Measurements from ENCODE around the gene GPR173. TPM values are rescaled to one million over a fixed set of nuclear protein-coding genes. Genes with fewer than 3 reads are reported as not detected.

The GPR173 gene
- polyA plus RNA-seq, 4 donors = 14.1 to 24.5 (median 17.1) TPM

DNA sequence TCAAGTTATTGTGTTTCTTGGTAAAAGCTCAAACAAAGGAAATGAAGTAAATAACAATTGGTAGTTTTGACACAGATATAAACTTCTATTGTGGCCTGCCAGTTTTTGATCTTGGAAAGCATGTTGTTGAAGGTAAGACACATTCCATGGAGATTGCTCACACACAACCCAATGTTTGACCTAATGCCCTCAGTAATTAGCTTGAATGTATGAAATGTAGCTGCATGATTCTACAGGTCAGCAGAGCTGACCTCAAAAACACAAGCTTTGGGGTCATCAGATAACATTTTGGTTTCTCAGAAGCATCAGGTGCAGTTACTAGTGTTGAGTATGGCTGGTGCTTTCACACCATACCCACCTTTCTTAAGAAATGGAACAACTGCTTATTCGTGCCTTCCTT lies 16.5 kb downstream of the GPR173 start:
- DNase-seq (ENCODE audit: low read depth in 4 of 4, low spot score in 3 of 4) = no peak

- no peak for DNase-seq (ENCODE audit: low read depth in 4 of 4, low spot score in 3 of 4)
These were observed 22.5 kb downstream of the GPR173 start for GRCh38 chrX:53071064-53071463.

DNA sequence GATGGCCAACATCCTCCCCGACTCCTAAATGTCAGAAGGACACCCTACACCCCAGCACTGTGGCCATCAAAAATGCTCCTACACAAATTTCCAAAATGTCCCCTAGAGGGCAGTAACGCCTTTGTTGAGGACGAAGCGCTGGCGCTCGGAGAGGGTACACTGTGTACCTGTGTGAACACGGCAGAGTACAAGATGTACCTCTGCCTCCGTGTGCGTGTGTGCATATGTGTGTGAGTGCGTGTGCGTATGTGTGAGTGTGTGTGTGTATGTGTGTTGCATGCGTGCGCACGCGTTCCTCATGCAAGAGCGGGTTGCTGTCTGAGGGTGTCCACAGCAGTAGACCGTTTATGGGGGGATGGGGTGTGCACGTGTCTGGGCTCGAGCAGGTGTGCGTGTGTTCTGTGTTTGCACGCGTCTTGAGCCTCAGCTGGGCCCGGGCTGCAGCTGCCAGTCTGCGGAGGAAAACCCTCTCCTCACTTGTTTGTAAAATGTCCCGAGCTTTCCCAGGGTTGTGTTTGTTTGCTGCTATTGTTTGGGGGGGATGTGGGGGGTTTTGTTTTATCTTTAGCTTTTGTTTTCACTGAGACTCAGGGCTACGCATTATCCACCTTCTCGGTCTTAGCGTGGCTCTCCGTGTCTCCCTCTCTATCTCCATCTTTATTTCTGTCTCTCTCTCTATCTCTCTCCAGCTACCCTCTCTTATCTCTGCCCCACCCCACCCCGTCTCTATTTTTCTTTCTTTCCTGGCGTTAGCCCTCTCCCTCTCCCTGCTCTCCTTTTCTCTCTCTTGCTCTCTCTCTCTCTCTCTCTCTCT lies 23.2 kb downstream of the GPR173 start:
- DNase-seq (ENCODE audit: low read depth in 4 of 4, low spot score in 3 of 4) = no peak

- no peak for DNase-seq (ENCODE audit: low read depth in 4 of 4, low spot score in 3 of 4)
These were observed 24.0 kb downstream of the GPR173 start for GRCh38 chrX:53072418-53073114.

- DNase-seq (ENCODE audit: low read depth in 4 of 4, low spot score in 3 of 4) = no peak
These were observed 24.6 kb downstream of the GPR173 start for GRCh38 chrX:53073115-53073586.

DNA sequence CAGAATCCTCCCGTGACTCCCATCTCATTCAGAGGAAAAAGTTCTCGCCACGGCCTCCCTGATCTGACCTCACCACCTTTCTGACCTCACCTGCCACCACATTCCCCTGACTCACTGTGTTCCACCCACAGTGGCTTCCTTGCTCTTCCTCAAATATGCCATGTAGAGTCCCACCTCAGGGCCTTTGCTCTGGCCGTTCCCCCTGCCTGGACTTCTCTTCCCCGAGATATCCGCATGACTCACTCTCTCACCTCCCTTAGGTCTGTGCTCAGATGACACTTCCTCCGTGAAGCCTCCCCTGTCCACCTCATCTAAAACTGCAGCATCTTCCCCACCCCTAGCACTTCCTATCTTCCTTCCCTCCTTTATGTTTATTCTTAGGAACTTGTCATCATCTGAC lies 26.4 kb downstream of the GPR173 start:
- DNase-seq (ENCODE audit: low read depth in 4 of 4, low spot score in 3 of 4) = no peak

GRCh38 chrX:53076671-53077070 lies 28.1 kb downstream of the GPR173 start:
- DNase-seq (ENCODE audit: low read depth in 4 of 4, low spot score in 3 of 4) = no peak

DNA sequence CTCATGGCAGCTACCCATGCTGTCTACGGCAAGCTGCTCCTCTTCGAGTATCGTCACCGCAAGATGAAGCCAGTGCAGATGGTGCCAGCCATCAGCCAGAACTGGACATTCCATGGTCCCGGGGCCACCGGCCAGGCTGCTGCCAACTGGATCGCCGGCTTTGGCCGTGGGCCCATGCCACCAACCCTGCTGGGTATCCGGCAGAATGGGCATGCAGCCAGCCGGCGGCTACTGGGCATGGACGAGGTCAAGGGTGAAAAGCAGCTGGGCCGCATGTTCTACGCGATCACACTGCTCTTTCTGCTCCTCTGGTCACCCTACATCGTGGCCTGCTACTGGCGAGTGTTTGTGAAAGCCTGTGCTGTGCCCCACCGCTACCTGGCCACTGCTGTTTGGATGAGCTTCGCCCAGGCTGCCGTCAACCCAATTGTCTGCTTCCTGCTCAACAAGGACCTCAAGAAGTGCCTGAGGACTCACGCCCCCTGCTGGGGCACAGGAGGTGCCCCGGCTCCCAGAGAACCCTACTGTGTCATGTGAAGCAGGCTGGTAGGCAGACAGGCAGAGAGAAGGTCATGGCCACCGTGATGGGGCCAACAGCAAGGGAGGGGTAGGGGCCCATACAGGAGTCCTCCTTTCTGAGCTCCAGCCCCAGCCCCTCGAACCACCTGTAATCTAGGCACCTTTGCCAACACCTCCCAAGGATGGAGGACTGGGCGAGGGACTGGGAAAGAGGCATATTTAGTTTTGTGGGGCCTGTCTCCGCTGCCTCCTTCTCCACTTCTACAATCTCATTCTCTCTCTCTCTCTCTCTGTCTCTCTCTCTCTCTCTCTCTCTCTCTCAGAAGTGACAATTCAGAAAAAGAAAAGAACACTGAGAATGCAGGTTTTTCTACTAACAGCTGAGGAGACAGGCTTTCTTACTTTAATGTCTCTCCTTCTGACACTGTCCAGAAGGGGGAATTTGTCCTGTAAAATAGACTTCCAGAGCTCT lies 28.9 kb downstream of the GPR173 start:
- DNase-seq (ENCODE audit: low read depth in 4 of 4, low spot score in 3 of 4) = no peak

- DNase-seq (ENCODE audit: low read depth in 4 of 4, low spot score in 3 of 4) = no peak
These were observed 30.4 kb downstream of the GPR173 start for GRCh38 chrX:53078943-53079342.

DNA sequence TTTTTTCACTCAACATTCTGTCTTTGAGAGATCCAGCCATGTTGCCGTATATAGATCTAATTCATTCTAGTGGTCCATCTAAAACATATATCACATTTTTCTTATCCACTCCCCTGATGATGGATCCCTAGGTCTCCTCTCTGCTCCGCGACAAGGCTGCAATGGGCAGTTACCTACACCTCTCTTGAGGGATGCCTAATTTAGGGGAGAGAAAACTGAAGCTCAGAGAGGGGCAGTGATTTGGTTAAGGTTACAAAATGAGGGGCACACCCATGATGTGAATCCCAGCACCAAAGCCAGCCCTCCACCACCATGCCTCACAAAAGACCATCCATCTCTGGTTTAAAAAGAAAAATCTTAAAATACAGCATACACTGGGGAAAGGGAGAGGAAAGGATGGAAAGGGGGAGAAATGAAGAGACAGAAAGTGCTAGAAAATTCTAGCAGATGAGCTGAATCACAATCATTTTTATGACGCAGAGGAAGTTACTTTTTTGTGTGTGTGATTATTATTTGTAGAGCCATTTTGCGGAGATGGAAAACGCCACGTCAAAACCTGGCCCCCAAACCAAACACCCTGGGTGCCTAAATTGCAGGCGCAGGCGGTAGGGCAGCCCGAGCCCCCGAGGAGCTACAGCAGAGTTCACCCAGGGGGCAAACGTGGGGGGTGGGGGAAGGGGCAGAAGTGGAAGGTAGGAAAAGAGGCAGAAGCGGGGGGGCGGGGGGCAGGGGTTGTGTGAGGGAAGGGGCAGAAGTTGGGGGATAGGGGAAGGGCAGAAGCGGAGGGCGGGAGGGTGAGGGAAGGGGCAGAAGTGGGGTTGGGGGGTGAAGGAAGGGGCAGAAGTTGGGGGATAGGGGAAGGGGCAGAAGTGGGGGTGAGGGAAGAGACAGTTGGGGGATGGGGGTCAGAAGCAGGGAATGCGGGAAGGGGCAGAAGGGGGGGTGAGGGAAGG lies 32.3 kb downstream of the GPR173 start:
- no peak for DNase-seq (ENCODE audit: low read depth in 4 of 4, low spot score in 3 of 4)

GRCh38 chrX:53081925-53082772 lies 33.6 kb downstream of the GPR173 start, which contains the start of gene TSPYL2:
TSPYL2 (plus strand) TSS chrX:53082367; CDS start chrX:53082499, 132 bp downstream.
- peak; percentile 81 to 89 (median 85) for DNase-seq (ENCODE audit: low read depth in 4 of 4, low spot score in 3 of 4)

GRCh38 chrX:53082773-53083616 lies 34.4 kb downstream of the GPR173 start:
- no peak for DNase-seq (ENCODE audit: low read depth in 4 of 4, low spot score in 3 of 4)

DNA sequence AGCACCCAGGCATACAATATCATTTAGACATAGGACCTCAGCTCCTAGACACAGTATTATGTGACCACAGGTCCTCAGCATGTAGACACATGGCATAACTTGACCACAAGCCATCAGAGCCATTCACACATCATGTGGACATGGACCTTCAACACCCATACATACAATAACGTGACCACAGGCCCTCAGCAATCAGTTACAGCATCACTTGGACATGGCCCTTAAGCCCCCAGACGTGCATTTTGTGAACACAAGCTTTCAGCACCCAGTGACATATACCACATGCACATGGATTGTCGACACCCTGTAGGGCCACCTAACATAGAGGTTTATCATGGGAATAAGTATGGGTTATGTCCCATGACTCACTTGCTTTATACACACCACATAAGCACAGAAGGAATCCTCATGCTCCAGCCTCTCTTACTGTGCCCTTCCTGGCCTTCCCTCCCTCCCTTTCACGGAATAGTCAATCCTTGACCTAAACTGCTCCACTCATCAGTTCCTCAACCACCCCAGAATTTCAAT lies 35.5 kb downstream of the GPR173 start:
- DNase-seq (ENCODE audit: low read depth in 4 of 4, low spot score in 3 of 4) = no peak

DNA sequence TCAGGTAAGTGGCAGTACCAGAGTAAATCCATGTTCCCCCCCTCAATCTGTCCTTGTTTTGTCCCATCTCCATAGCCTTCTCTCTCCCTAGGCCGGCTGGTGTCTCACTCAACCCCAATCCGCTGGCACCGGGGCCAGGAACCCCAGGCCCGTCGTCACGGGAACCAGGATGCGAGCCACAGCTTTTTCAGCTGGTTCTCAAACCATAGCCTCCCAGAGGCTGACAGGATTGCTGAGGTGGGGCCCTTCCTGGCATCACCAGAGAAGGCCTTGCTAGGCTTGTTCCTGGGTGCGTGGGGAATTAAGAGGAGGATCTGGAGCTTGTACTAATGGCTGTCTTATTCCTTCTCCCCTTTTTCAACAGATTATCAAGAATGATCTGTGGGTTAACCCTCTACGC lies 36.3 kb downstream of the GPR173 start:
- DNase-seq (ENCODE audit: low read depth in 4 of 4, low spot score in 3 of 4) = no peak

GRCh38 chrX:53085661-53086229 lies 37.2 kb downstream of the GPR173 start:
- no peak for DNase-seq (ENCODE audit: low read depth in 4 of 4, low spot score in 3 of 4)

GRCh38 chrX:53086464-53086863 lies 37.9 kb downstream of the GPR173 start:
- no peak for DNase-seq (ENCODE audit: low read depth in 4 of 4, low spot score in 3 of 4)

DNA sequence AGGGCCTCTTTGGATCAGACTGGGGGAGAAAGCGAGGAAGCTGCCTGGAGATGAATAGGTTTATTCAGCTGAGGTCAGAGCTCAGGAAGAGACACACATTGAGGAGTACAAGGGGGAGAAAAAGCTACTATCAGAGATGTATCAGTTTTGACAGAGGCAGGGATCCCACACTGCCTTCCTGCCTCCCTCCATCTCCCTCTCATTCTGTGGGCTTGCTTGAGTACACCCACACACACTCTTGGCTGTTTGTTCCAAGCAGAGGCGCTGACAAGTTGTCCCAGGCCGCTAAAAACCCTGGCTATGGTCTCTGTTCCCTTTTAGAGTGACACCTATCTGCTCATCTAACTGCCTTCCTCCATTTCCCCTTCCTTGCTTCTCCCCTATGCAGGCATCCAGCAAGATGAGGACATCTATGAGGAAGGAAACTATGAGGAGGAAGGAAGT lies 38.8 kb downstream of the GPR173 start:
- no peak for DNase-seq (ENCODE audit: low read depth in 4 of 4, low spot score in 3 of 4)

Measured in left renal pelvis (tissue), 4 donors.